GM23338 (cell line): ENCODE data around the gene GPR42. TPM values are rescaled to one million over a fixed set of nuclear protein-coding genes. Genes with fewer than 3 reads are reported as not detected.

ENCODE experiments used
- ATAC-seq: fragments of 200-7000 bp; cut with Tn5 transposase; 3 replicates; pipeline ENCODE4 v1.9.1; 2020
- DNase-seq: peaks from one replicate; pipeline ENCODE4 v3.0.0-alpha.2; 2015; ENCODE audit warnings: low spot score
- H2AFZ ChIP-seq: fragments of 200-600 bp; sonication (generic); 2 replicates; pipeline ENCODE4 v1.8.0; 2016; ENCODE audit warnings: antibody characterized with exemption, mild to moderate bottlenecking, moderate library complexity
- H3F3A ChIP-seq: fragments of 200-600 bp; sonication (generic); replicated peaks from 2 replicates; pipeline ENCODE4 v1.8.0; 2017; ENCODE audit warnings: antibody characterized with exemption, mixed run types, low read depth
- H3K27ac ChIP-seq: fragments of 200-600 bp; sonication (generic); 2 replicates; pipeline ENCODE4 v1.6.1; 2016; ENCODE audit warnings: low read depth
- H3K27me3 ChIP-seq: fragments of 200-600 bp; sonication (generic); 2 replicates; pipeline ENCODE4 v1.8.0; 2016; ENCODE audit warnings: mild to moderate bottlenecking, mixed run types, moderate library complexity; ENCODE audit not compliant: insufficient read depth
- H3K36me3 ChIP-seq: fragments of 200-600 bp; sonication (generic); 2 replicates; pipeline ENCODE4 v1.8.0; 2016; ENCODE audit warnings: mild to moderate bottlenecking; ENCODE audit not compliant: insufficient read depth
- H3K4me1 ChIP-seq: fragments of 200-600 bp; sonication (generic); 2 replicates; pipeline ENCODE4 v1.8.0; 2016; ENCODE audit warnings: mild to moderate bottlenecking, moderate library complexity; ENCODE audit not compliant: insufficient read depth
- H3K4me2 ChIP-seq: fragments of 200-600 bp; sonication (generic); 2 replicates; pipeline ENCODE4 v1.7.1; 2017; ENCODE audit warnings: mixed run types
- H3K4me3 ChIP-seq: fragments of 200-600 bp; sonication (generic); 2 replicates; pipeline ENCODE4 v1.6.1; 2016; ENCODE audit warnings: mixed run types
- H3K79me2 ChIP-seq: fragments of 200-600 bp; sonication (generic); replicated peaks from 2 replicates; pipeline ENCODE4 v1.8.0; 2017; ENCODE audit warnings: mild to moderate bottlenecking; ENCODE audit not compliant: insufficient read depth
- H3K9me2 ChIP-seq: fragments of 200-600 bp; sonication (generic); 2 replicates; pipeline ENCODE4 v1.8.0; 2017; ENCODE audit not compliant: insufficient read depth
- H4K20me1 ChIP-seq: fragments of 200-600 bp; sonication (generic); replicated peaks from 2 replicates; pipeline ENCODE4 v1.8.0; 2017; ENCODE audit warnings: mild to moderate bottlenecking; ENCODE audit not compliant: insufficient read depth
- H3K27ac Mint-ChIP-seq: 2 replicates; pipeline ENCODE4 v1.8.0; 2020; ENCODE audit warnings: inconsistent platforms, mild to moderate bottlenecking, moderate library complexity, mixed read lengths
- H3K27me3 Mint-ChIP-seq: 3 replicates; pipeline ENCODE4 v1.8.0; 2022; ENCODE audit warnings: low read depth, mild to moderate bottlenecking, moderate library complexity, mixed read lengths, inconsistent platforms; ENCODE audit not compliant: insufficient read depth, poor library complexity
- H3K36me3 Mint-ChIP-seq: 3 replicates; pipeline ENCODE4 v1.8.0; 2021; ENCODE audit warnings: low read depth, mild to moderate bottlenecking, inconsistent platforms, moderate library complexity, mixed read lengths
- H3K4me1 Mint-ChIP-seq: 3 replicates; pipeline ENCODE4 v1.8.0; 2020; ENCODE audit warnings: mild to moderate bottlenecking, inconsistent platforms, mixed read lengths
- H3K4me3 Mint-ChIP-seq: 3 replicates; pipeline ENCODE4 v1.8.0; 2021; ENCODE audit warnings: moderate library complexity, mild to moderate bottlenecking, inconsistent platforms, mixed read lengths
- H3K9me3 Mint-ChIP-seq: 3 replicates; pipeline ENCODE4 v1.8.0; 2020; ENCODE audit warnings: moderate library complexity, mild to moderate bottlenecking, inconsistent platforms, mixed read lengths
- CREB1 ChIP-seq: fragments of 250-450 bp; sonication (Bioruptor Pico); IDR thresholded peaks from 2 replicates; pipeline ENCODE4 v1.5.0; 2020; ENCODE audit warnings: low read depth, mild to moderate bottlenecking, moderate library complexity
- ETS1 ChIP-seq: IDR thresholded peaks from 2 replicates; pipeline ENCODE4 v1.6.1; 2016; ENCODE audit warnings: antibody characterized with exemption
- EZH2 ChIP-seq: fragments of 200-600 bp; sonication (generic); IDR thresholded peaks from one replicate; pipeline ENCODE4 v1.8.0; 2017; ENCODE audit warnings: antibody characterized with exemption, mild to moderate bottlenecking, low read depth; ENCODE audit not compliant: unreplicated experiment
- EZH2phosphoT487 ChIP-seq: fragments of 200-600 bp; sonication (generic); IDR thresholded peaks from one replicate; pipeline ENCODE4 v1.8.1; 2018; ENCODE audit warnings: antibody characterized with exemption; ENCODE audit not compliant: unreplicated experiment
- JUNB ChIP-seq: IDR thresholded peaks from one replicate; pipeline ENCODE4 v1.6.1; 2016; ENCODE audit warnings: antibody characterized with exemption; ENCODE audit not compliant: unreplicated experiment
- POLR2AphosphoS5 ChIP-seq: IDR thresholded peaks from 2 replicates; pipeline ENCODE4 v1.6.1; 2016; ENCODE audit warnings: antibody characterized with exemption, low read depth
- STAT1 ChIP-seq: IDR thresholded peaks from one replicate; pipeline ENCODE4 v1.6.1; 2016; ENCODE audit warnings: antibody characterized with exemption; ENCODE audit not compliant: unreplicated experiment
- ZNF114 ChIP-seq: fragments of 250-450 bp; sonication (Bioruptor Pico); IDR thresholded peaks from 2 replicates; pipeline ENCODE4 v1.5.0; 2020; ENCODE audit warnings: mild to moderate bottlenecking, moderate library complexity
- ZNF331 ChIP-seq: fragments of 250-450 bp; sonication (Bioruptor Pico); IDR thresholded peaks from 2 replicates; pipeline ENCODE4 v1.5.0; 2020; ENCODE audit warnings: low read depth, mild to moderate bottlenecking, moderate library complexity
- polyA plus RNA-seq: library from polyadenylated mRNA; unstranded; fragments of >200 nt; fragmentation: Nextera tagmentation; extraction: Ambion mirVana; gene quantifications from 2 replicates; pipeline ENCODE4 v1.2.1, GENCODE V29; 2016
- total RNA-seq: library from RNA; depleted of rRNA; stranded (reverse); fragments of >200 nt; shearing (Covaris generic); gene quantifications from 2 replicates; pipeline ENCODE4 v1.2.3, GENCODE V29; 2014
- TF ChIP-seq, protein P1 (sequence below): fragments of 250-450 bp; sonication (Bioruptor Pico); IDR thresholded peaks from 2 replicates; pipeline ENCODE4 v1.5.0; 2020; ENCODE audit warnings: mild to moderate bottlenecking, moderate library complexity
- TF ChIP-seq, protein P2 (sequence below), 2 experiments: fragments of 200-600 bp in 1 of 2; sonication (generic) in 1 of 2; conservative IDR thresholded peaks; 2 replicates each; pipeline versions ENCODE4 v1.5.1 to v1.6.1; 2016 to 2017; ENCODE audit warnings: antibody characterized with exemption in 2 of 2, low read depth in 2 of 2, mild to moderate bottlenecking in 2 of 2, moderate library complexity in 1 of 2

GPR42 gene
- total and polyA plus RNA-seq, 2 experiments from 2014 or later, result not detected

DNA sequence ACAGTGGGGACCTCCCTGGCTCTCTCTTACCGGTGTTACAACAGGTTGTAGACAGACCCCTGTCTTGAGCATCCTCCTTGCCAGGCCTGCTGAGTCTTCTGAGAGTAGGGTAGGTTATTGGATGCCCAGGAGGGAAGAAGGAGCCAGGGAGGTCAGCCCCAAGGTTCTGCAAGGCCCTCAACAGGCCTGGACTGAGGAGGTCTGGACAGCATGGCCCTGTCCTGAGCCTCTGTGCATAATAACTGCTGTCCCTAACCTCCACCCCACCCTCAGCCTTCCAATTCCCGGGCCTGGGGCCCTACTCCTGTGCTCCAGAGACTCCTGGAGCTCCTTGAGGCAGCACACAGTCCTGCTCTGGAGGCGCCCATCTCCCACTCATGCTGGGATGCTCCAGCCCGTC, 41.5 kb upstream of the GPR42 start:
- ATAC-seq, result no peak
- Mint-ChIP-seq H3K36me3 (no peaks in the 10 kb centered on the region), H3K4me3 (no peak overlapping the region), H3K9me3 (no peaks in the 10 kb centered on the region; the same call in 2 of the 3 replicates), H3K27ac (no peak overlapping the region), H3K4me1 (peaks cover 7% of the 10 kb centered on the region), H3K27me3 (peaks cover 2% of the 10 kb centered on the region)
- Histone ChIP-seq H3K79me2 (no peaks in the 10 kb centered on the region), H4K20me1 (no peaks in the 10 kb centered on the region), H3F3A (no peaks in the 10 kb centered on the region), H3K4me3 (no peak overlapping the region), H2AFZ (no peak overlapping the region), H3K36me3 (no peaks in the 10 kb centered on the region), H3K27ac (no peak overlapping the region), H3K4me1 (no peaks in the 10 kb centered on the region), H3K9me2 (no peaks in the 10 kb centered on the region), H3K4me2 (no peak overlapping the region), H3K27me3 (no peaks in the 10 kb centered on the region)
- no peak for DNase-seq
- TF ChIP-seq ZNF331 (CRISPR knock-in tag) (no peak), JUNB (no peak)
- TF ChIP-seq, protein P1, sequence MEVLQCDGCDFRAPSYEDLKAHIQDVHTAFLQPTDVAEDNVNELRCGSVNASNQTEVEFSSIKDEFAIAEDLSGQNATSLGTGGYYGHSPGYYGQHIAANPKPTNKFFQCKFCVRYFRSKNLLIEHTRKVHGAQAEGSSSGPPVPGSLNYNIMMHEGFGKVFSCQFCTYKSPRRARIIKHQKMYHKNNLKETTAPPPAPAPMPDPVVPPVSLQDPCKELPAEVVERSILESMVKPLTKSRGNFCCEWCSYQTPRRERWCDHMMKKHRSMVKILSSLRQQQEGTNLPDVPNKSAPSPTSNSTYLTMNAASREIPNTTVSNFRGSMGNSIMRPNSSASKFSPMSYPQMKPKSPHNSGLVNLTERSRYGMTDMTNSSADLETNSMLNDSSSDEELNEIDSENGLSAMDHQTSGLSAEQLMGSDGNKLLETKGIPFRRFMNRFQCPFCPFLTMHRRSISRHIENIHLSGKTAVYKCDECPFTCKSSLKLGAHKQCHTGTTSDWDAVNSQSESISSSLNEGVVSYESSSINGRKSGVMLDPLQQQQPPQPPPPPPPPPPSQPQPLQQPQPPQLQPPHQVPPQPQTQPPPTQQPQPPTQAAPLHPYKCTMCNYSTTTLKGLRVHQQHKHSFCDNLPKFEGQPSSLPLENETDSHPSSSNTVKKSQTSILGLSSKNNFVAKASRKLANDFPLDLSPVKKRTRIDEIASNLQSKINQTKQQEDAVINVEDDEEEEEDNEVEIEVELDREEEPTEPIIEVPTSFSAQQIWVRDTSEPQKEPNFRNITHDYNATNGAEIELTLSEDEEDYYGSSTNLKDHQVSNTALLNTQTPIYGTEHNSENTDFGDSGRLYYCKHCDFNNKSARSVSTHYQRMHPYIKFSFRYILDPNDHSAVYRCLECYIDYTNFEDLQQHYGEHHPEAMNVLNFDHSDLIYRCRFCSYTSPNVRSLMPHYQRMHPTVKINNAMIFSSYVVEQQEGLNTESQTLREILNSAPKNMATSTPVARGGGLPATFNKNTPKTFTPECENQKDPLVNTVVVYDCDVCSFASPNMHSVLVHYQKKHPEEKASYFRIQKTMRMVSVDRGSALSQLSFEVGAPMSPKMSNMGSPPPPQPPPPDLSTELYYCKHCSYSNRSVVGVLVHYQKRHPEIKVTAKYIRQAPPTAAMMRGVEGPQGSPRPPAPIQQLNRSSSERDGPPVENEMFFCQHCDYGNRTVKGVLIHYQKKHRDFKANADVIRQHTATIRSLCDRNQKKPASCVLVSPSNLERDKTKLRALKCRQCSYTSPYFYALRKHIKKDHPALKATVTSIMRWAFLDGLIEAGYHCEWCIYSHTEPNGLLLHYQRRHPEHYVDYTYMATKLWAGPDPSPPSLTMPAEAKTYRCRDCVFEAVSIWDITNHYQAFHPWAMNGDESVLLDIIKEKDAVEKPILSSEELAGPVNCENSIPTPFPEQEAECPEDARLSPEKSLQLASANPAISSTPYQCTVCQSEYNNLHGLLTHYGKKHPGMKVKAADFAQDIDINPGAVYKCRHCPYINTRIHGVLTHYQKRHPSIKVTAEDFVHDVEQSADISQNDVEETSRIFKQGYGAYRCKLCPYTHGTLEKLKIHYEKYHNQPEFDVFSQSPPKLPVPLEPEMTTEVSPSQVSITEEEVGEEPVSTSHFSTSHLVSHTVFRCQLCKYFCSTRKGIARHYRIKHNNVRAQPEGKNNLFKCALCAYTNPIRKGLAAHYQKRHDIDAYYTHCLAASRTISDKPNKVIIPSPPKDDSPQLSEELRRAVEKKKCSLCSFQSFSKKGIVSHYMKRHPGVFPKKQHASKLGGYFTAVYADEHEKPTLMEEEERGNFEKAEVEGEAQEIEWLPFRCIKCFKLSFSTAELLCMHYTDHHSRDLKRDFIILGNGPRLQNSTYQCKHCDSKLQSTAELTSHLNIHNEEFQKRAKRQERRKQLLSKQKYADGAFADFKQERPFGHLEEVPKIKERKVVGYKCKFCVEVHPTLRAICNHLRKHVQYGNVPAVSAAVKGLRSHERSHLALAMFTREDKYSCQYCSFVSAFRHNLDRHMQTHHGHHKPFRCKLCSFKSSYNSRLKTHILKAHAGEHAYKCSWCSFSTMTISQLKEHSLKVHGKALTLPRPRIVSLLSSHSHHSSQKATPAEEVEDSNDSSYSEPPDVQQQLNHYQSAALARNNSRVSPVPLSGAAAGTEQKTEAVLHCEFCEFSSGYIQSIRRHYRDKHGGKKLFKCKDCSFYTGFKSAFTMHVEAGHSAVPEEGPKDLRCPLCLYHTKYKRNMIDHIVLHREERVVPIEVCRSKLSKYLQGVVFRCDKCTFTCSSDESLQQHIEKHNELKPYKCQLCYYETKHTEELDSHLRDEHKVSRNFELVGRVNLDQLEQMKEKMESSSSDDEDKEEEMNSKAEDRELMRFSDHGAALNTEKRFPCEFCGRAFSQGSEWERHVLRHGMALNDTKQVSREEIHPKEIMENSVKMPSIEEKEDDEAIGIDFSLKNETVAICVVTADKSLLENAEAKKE (CRISPR knock-in tag), result no peak

DNA sequence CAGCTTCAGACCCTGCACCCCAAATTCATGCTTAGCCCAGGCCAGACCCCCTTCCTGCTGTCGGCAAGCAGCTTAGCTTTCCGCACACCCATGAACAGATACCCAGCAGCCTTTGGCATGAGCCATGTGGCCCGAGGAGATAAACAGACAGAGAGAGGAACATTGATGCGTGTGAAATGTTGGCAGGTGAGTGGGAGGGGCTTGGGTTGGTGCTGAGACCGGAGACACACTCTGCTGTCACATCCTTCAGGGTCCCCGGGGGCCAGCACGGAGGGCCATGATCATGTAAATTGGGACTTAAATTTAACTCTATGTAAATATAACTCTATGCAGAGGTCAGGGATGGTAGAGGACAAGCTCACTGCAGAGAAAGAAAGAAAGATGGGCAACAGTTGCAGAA, 40.4 kb upstream of the GPR42 start:
- peaks cover 7% of the 10 kb centered on the region for H3K4me1 Mint-ChIP-seq
- H3K27ac ChIP-seq, result no peak overlapping the region
- peaks cover 4% of the 10 kb centered on the region for H3K27me3 Mint-ChIP-seq
- H2AFZ ChIP-seq, result no peak overlapping the region
- H3K9me2 ChIP-seq, result no peaks in the 10 kb centered on the region
- no peaks in the 10 kb centered on the region for H3K79me2 ChIP-seq
- no peak overlapping the region for H3K4me3 Mint-ChIP-seq
- no peak overlapping the region for H3K4me2 ChIP-seq
- H3K4me3 ChIP-seq, result no peak overlapping the region
- no peaks in the 10 kb centered on the region for H4K20me1 ChIP-seq
- H3K36me3 ChIP-seq, result no peaks in the 10 kb centered on the region
- no peaks in the 10 kb centered on the region; the same call in 2 of the 3 replicates for H3K9me3 Mint-ChIP-seq
- no peaks in the 10 kb centered on the region for H3K36me3 Mint-ChIP-seq
- no peaks in the 10 kb centered on the region for H3K27me3 ChIP-seq
- no peak overlapping the region for H3K27ac Mint-ChIP-seq
- no peaks in the 10 kb centered on the region for H3K4me1 ChIP-seq
- H3F3A ChIP-seq, result no peaks in the 10 kb centered on the region
- ATAC-seq (no peak), DNase-seq (no peak)
- TF ChIP-seq POLR2AphosphoS5 (no peak), EZH2 (no peak), JUNB (no peak), ZNF114 (no peak), CREB1 (CRISPR knock-in tag) (no peak), ETS1 (no peak), EZH2phosphoT487 (no peak), STAT1 (no peak)
- TF ChIP-seq, protein P2, sequence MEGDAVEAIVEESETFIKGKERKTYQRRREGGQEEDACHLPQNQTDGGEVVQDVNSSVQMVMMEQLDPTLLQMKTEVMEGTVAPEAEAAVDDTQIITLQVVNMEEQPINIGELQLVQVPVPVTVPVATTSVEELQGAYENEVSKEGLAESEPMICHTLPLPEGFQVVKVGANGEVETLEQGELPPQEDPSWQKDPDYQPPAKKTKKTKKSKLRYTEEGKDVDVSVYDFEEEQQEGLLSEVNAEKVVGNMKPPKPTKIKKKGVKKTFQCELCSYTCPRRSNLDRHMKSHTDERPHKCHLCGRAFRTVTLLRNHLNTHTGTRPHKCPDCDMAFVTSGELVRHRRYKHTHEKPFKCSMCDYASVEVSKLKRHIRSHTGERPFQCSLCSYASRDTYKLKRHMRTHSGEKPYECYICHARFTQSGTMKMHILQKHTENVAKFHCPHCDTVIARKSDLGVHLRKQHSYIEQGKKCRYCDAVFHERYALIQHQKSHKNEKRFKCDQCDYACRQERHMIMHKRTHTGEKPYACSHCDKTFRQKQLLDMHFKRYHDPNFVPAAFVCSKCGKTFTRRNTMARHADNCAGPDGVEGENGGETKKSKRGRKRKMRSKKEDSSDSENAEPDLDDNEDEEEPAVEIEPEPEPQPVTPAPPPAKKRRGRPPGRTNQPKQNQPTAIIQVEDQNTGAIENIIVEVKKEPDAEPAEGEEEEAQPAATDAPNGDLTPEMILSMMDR (conservative IDR thresholded peaks at IDR 0.05; ENCODE audit: low read depth in 2 of 2), result no peak
